ENCODE results near the gene SLU7. TPM values are rescaled to one million over a fixed set of nuclear protein-coding genes. Genes with fewer than 3 reads are reported as not detected.

Gene SLU7
- total RNA-seq, 2 donors from 2014 or later: 31.5 to 48.8 TPM

- no peak for TF ChIP-seq CTCF (IDR thresholded peaks at IDR 0.05)
- H3K4me1 ChIP-seq: no peaks in the 10 kb centered on the region
- DNase-seq: no peak
- no peak overlapping the region for H3K27ac ChIP-seq
- intact Hi-C loops (cut with DNase I): no loop called here
- no peaks in the 10 kb centered on the region for H3K9me3 ChIP-seq
- no peaks in the 10 kb centered on the region for H3K36me3 ChIP-seq
- no peaks in the 10 kb centered on the region for H3K27me3 ChIP-seq
- no peak overlapping the region for H3K9ac ChIP-seq (ENCODE audit: low read depth in 2 of 2, low read length in 2 of 2)
- H3K4me3 ChIP-seq: no peak overlapping the region
Measured at GRCh38 chr5:160427607-160428006, 8.7 kb upstream of the SLU7 start.

GRCh38 chr5:160423099-160423498 lies 4.2 kb upstream of the SLU7 start:
- Histone ChIP-seq H3K9ac (ENCODE audit: low read depth in 2 of 2, low read length in 2 of 2) (peak overlapping the region in 1 of 2 donors; percentile 76), H3K36me3 (no peaks in the 10 kb centered on the region), H3K4me3 (no peak overlapping the region), H3K27ac (no peak overlapping the region), H3K9me3 (no peaks in the 10 kb centered on the region), H3K4me1 (no peaks in the 10 kb centered on the region), H3K27me3 (no peaks in the 10 kb centered on the region)
- TF ChIP-seq CTCF (IDR thresholded peaks at IDR 0.05): no peak
- DNase-seq: no peak
- intact Hi-C loops (cut with DNase I): no loop called here

GRCh38 chr5:160421625-160422258 lies 2.9 kb upstream of the SLU7 start, which contains the start of gene PTTG1:
TSS of gene PTTG1 (plus strand) at chr5:160421855. CDS start at chr5:160422313, 458 bp downstream.
- Histone ChIP-seq H3K4me3 (peak within 1 kb of the TSS; percentile 80), H3K27me3 (no peaks in the 10 kb centered on the region), H3K9ac (ENCODE audit: low read depth in 2 of 2, low read length in 2 of 2) (peak within 1 kb of the TSS in 1 of 2 donors; percentile 76), H3K27ac (peak within 1 kb of the TSS; percentile 48), H3K4me1 (peaks cover 7% of the 10 kb centered on the region), H3K9me3 (no peaks in the 10 kb centered on the region), H3K36me3 (no peaks in the 10 kb centered on the region)
- intact Hi-C loops (cut with DNase I): no loop called here
- no peak for TF ChIP-seq CTCF (IDR thresholded peaks at IDR 0.05)
- peak; percentile 98 for DNase-seq

GRCh38 chr5:160420331-160420610 lies 1.4 kb upstream of the SLU7 start:
- intact Hi-C loops (cut with DNase I): no loop called here
- Histone ChIP-seq H3K9ac (ENCODE audit: low read depth in 2 of 2, low read length in 2 of 2) (peak overlapping the region in 1 of 2 donors; percentile 93), H3K36me3 (no peaks in the 10 kb centered on the region), H3K27ac (no peak overlapping the region), H3K27me3 (no peaks in the 10 kb centered on the region), H3K9me3 (no peaks in the 10 kb centered on the region), H3K4me1 (peaks cover 7% of the 10 kb centered on the region), H3K4me3 (no peak overlapping the region)
- no peak for DNase-seq
- no peak for TF ChIP-seq CTCF (IDR thresholded peaks at IDR 0.05)

- Histone ChIP-seq H3K4me1 (peaks cover 7% of the 10 kb centered on the region), H3K9me3 (no peaks in the 10 kb centered on the region), H3K9ac (ENCODE audit: low read depth in 2 of 2, low read length in 2 of 2) (peak overlapping the region; percentile 20 to 93), H3K27me3 (no peaks in the 10 kb centered on the region), H3K4me3 (peak overlapping the region; percentile 64), H3K36me3 (peaks cover 2% of the 10 kb centered on the region), H3K27ac (peak overlapping the region; percentile 76)
- intact Hi-C loops (cut with DNase I): no loop called here
- TF ChIP-seq CTCF (IDR thresholded peaks at IDR 0.05): no peak
- no peak for DNase-seq
Measured at GRCh38 chr5:160419458-160420330, 813 bp upstream of the SLU7 start.
